Endothelial cell of umbilical vein (primary cell): ENCODE results near the gene RLN3.

Source experiments
- MYC ChIP-seq: IDR thresholded peaks from one replicate; pipeline ENCODE4 v1.6.1; 2011; ENCODE audit warnings: mild to moderate bottlenecking, low read depth, low read length
- POLR2A ChIP-seq: IDR thresholded peaks from 2 replicates; pipeline ENCODE4 v1.6.1; 2012; ENCODE audit warnings: low read depth, mild to moderate bottlenecking, control low read depth, low read length
- TF ChIP-seq, protein P1 (sequence below), 2 donors: IDR thresholded peaks; 1 replicate in 1 of 2; 2 replicates in 1 of 2; pipeline ENCODE4 v1.5.1; 2011; ENCODE audit warnings: low read length in 2 of 2, mild to moderate bottlenecking in 2 of 2, moderate library complexity in 2 of 2, control low read depth in 1 of 2, inconsistent platforms in 1 of 2, low read depth in 1 of 2; ENCODE audit not compliant: insufficient read depth in 1 of 2; ENCODE audit errors: extremely low read depth in 1 of 2

GRCh38 chr19:14062558-14062855 is 34.6 kb downstream of the RLN3 start:
- TF ChIP-seq, protein P1, sequence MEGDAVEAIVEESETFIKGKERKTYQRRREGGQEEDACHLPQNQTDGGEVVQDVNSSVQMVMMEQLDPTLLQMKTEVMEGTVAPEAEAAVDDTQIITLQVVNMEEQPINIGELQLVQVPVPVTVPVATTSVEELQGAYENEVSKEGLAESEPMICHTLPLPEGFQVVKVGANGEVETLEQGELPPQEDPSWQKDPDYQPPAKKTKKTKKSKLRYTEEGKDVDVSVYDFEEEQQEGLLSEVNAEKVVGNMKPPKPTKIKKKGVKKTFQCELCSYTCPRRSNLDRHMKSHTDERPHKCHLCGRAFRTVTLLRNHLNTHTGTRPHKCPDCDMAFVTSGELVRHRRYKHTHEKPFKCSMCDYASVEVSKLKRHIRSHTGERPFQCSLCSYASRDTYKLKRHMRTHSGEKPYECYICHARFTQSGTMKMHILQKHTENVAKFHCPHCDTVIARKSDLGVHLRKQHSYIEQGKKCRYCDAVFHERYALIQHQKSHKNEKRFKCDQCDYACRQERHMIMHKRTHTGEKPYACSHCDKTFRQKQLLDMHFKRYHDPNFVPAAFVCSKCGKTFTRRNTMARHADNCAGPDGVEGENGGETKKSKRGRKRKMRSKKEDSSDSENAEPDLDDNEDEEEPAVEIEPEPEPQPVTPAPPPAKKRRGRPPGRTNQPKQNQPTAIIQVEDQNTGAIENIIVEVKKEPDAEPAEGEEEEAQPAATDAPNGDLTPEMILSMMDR (IDR thresholded peaks at IDR 0.05; ENCODE audit: extremely low read depth in 1 of 2, insufficient read depth in 1 of 2, low read depth in 1 of 2, low read length in 2 of 2): no peak
- no peak for TF ChIP-seq POLR2A
- no peak for TF ChIP-seq MYC
